Measurements from ENCODE around the gene PLCXD1.
"Not testable (repeated sequence)": the region's sequence is repeated elsewhere in the genome, so short reads cannot be mapped to it uniquely, and the experiment has no call there.

Gene PLCXD1

GRCh38 chrX:264006-264405 lies 17.2 kb upstream of the PLCXD1 start:
- DNase-seq: not testable (repeated sequence)

DNA sequence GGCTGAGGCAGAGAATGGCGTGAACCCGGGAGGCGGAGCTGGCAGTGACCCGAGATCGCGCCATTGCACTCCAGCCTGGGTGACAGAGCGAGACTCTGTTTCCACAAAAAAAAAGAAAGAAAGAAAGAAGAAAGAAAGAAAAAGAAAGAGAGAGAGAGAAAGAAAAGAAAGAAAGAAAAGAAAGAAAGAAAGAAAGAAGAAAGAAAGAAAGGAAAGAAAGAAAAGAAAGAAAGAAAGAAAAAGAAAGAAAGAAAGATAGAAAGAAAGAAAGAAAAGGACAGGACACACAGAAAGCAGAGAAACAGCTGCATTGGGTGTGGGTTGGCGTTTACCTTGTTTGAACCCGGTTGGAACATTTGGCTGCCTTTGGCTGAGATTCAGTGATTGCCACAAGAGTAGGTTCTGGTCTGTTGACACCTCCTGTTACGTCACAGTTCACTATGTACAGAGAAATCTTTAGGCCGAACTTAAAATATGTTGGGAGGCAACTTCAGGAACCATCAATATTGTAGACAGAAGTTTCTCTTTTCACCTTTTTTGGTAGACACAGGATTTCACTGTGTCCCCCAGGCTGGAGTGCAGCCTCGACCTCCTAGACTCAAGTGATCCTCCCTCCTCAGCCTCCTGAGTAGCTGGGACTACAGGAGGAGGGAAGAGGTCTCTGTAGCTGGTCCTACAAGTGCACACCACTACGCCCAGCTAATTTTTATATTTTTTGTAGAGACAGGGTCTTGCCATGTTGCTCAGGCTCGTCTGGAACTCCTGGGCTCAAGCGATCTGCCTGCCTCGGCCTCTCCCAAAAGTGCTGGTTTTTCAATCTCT lies 16.3 kb upstream of the PLCXD1 start:
- no peak for DNase-seq

GRCh38 chrX:265502-265901 lies 15.7 kb upstream of the PLCXD1 start:
- no peak for DNase-seq

GRCh38 chrX:267771-268261 lies 13.4 kb upstream of the PLCXD1 start:
- no peak for DNase-seq

DNA sequence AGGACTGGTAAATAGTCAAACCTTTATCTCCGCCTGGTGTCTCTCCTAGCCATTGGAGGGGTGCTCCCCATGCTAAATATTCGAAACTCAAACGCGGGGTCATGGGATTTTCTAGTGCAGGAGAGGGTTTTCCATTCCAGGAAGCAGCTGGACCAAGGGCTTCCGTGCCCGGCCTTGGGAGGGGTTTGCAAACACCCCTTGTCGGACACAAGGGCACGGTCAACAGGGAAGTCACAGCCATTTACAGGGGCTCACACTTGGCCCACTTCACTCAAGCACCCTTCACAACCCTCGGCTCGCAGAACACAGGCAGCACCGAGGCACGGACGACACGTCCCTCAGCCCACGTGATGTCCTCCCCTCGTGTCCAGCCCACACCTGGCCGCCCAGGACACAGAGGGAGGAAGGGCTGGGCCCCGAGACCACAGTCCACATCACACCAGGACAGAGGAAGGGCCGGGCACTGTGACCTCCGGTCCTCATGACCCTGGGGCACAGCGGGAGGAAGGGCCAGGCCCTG lies 10.3 kb upstream of the PLCXD1 start:
- no peak for DNase-seq

GRCh38 chrX:274904-275475 lies 6.2 kb upstream of the PLCXD1 start:
- no peak for DNase-seq

DNA sequence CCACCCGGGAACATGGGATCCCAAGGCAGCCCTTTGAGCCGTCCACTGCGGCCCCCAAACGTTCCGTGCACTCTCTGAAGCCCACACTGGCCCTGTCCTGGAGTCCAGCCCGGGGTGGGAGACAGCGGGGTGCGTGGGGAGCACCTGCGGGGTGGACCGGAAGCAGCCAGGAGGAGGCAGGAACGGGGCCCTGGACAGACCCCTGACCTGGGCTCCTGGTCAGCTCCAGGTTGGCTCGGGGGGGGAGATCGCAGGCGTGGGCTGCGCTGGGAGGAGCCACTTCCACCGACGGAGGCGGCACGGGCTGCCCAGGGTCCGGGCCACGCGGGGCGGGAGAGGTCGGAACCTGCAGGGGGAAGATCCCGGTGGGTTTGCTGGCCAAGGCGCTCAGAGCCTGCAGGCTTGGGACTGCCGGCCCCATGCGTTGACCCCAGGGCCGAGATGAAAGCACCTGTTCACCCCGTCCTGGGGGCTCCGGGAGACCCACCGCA lies 5.7 kb upstream of the PLCXD1 start:
- DNase-seq: no peak

DNA sequence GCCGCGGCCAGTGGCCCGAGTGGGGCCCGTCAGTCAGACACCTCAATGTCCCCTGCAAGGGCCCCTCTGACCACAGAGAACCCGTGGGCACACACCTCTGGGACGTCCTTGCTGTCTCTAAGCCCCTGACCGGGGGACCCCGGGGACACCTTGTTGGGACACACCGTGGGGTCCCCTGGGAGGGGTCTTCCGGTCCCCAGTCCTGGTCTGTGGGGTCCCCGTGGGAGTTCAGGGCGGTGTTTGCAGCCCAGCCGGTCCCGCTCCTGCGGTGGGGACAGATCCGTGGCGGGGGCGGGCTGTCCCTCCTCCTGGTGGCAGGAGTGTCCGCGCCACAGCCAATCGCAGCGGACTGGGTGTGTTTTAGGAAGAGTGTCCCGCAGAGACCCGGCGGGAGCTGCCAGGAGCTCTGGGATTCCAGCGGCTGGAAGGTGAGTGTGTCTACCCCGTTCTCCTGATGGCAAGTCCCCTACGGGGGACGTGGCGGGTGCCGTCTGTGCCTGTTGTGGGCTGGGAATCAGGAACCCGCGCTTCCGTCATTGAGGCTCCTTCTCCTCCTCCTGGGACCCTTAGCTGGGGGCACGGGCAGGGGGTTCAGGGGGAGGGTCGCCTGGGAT lies 5.1 kb upstream of the PLCXD1 start:
- no peak for DNase-seq

DNA sequence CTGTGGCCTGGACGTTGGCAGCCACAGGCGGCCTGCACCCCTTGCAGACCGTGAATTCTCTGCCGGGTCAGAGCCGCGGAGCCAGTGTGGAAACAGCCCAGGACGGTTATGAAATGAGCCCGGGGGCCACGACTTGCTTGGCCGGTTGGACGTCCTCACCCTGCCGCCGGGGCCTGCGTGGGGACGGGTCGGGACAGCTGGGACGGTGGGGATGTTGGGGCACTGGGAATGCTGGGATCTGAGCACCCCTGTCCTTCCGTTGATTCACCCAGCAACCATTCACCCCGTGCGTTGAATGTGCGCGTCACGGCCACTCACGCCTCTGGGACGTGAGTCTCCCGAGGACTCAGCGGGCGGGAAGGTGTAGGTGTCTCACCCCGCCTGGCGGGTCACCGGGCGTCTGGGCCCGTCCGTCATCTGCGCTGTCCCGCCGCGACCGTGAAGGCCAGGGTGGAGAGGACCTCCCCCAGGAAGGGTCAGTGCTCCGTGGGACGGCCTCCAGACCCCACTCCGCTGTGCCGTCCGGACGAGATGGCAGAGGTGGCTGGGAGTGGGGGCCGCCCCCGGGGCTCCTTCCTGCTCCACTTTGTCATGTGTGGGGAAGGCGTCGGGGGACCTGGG lies 4.5 kb upstream of the PLCXD1 start:
- no peak for DNase-seq

DNA sequence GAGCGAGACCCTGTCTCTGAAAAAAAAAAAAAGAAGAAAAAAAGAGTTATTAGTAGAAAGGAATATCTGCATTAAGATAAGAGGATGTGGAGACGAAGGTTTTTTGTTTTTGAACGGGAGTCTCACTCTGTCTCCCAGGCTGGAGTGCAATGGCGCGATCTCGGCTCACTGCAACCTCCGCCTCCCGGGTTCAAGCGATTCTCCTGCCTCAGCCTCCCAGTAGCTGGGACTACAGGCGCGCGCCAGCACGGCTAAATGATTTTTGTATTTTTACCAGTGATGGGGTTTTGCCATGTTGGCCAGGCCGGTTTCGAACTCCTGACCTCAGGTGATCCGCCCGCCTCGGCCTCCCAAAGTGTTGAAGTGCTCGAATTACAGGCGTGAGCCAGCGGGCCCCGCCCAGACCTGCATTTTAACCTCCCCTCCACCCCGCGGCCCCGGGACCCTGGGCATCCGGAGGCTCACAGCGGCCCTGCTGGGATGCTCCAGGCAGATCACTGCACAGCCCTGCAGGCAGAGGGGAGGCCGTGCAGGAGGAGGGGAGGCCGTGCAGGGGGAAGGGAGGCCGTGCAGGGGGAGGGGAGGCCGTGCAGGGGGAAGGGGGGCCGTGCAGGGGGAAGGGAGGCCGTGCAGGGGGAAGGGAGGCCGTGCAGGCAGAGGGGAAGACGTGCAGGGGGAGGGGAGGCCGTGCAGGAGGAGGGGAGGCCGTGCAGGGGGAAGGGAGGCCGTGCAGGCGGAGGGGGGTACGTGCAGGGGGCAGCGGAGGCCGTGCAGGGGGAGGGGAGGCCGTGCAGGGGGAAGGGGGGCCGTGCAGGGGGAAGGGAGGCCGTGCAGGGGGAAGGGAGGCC lies 1.2 kb upstream of the PLCXD1 start:
- DNase-seq: not testable (repeated sequence)

DNA sequence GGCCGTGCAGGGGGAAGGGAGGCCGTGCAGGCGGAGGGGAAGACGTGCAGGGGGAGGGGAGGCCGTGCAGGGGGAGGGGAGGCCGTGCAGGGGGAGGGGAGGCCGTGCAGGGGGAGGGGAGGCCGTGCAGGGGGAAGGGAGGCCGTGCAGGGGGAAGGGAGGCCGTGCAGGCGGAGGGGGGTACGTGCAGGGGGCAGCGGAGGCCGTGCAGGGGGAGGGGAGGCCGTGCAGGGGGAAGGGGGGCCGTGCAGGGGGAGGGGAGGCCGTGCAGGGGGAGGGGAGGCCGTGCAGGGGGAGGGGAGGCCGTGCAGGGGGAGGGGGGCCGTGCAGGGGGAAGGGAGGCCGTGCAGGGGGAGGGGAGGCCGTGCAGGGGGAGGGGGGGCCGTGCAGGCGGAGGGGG lies 459 bp upstream of the PLCXD1 start:
- not testable (repeated sequence) for DNase-seq

GRCh38 chrX:282000-282681 lies 960 bp downstream of the PLCXD1 start:
- DNase-seq: not testable (repeated sequence)

- DNase-seq: no peak
Measured at GRCh38 chrX:283115-283845, 2.1 kb downstream of the PLCXD1 start.

DNA sequence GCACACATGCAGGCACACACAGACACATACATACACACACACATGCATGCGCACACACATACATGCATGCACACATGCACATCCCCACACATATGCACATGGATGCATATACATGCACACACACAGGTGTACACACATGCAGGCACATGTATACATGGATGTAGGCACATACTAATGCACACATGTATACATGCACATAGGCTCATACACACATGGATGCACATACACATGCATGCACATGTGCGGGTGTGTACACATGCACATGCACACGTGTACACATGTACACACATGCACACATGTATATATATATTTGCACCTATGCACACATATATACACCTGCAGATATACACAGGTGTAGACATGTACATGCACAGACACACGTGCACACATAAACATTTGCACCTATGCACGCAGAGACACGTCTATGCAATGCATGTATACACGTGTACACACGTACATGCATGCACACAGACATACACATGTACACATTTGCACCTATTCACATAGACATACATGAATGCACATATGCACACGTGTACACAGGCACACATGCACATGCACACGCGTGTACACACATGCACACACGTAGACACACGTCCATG lies 4.0 kb downstream of the PLCXD1 start:
- DNase-seq: no peak

GRCh38 chrX:287670-288069 lies 6.5 kb downstream of the PLCXD1 start:
- DNase-seq: no peak

GRCh38 chrX:288561-288991 lies 7.4 kb downstream of the PLCXD1 start:
- no peak for DNase-seq

GRCh38 chrX:290476-291166 lies 9.4 kb downstream of the PLCXD1 start:
- no peak for DNase-seq

GRCh38 chrX:291411-291901 lies 10.3 kb downstream of the PLCXD1 start:
- DNase-seq: no peak

Measured in NCI-H1417 treated with DMSO at 0.1 percent for 48 hours (cell line).